Measurements from ENCODE around the gene SEC23IP. TPM values are rescaled to one million over a fixed set of nuclear protein-coding genes. Genes with fewer than 3 reads are reported as not detected.

Gene SEC23IP
- total and polyA plus RNA-seq, 2 donors (not counting 3 experiments of a cell fraction or from before 2014, with no cell fraction given) = 30.9 to 83.1 TPM

DNA sequence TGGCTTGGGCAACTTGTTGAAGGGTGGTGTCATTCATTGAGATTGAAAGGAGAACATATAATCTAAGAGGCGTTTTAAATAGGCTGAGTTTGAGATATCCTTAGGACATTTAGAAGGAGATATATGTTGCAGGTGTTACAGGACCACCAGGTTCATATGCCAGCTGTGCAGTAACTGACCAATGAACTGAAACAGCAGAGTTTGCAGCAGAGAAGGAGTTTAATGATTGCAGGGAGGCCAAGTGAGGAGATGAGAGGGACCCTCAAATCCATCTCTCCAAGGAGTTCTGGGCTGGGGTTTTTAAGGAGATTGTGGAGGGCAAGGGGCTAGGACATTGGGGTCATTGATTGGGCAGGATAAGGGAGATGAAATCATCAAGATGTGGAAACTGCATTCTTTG is 74.5 kb downstream of the SEC23IP start:
- FAIRE-seq (no peak), DNase-seq (ENCODE audit: low read depth, low spot score) (no peak)
- BruUV-seq (replicated peaks) = no TSS peak
- Histone ChIP-seq H3K4me3 (replicated peaks in 1 of 3; ENCODE audit: insufficient read depth in 1 of 3, low read depth in 1 of 3, low read length in 3 of 3) (no peak overlapping the region), H3K36me3 (ENCODE audit: control insufficient read depth in 2 of 2, extremely low read depth in 1 of 2, insufficient read depth in 2 of 2, low read length in 2 of 2) (no peaks in the 10 kb centered on the region), H3K79me2 (ENCODE audit: control insufficient read depth, insufficient read depth, low read length) (no peaks in the 10 kb centered on the region), H3K27me3 (ENCODE audit: control insufficient read depth in 2 of 2, insufficient read depth in 2 of 2, low read length in 2 of 2) (no peaks in the 10 kb centered on the region), H3K4me1 (ENCODE audit: control insufficient read depth, extremely low read depth, insufficient read depth, low read length) (no peaks in the 10 kb centered on the region), H3K4me2 (ENCODE audit: insufficient read depth, low read length) (no peak overlapping the region), H3K27ac (ENCODE audit: insufficient read depth, low read depth, low read length) (no peak overlapping the region), H3K9me3 (replicated peaks; ENCODE audit: control insufficient read depth, insufficient read depth, low read length) (no peaks in the 10 kb centered on the region), H3K9ac (replicated peaks; ENCODE audit: extremely low read depth, insufficient read depth, low read length) (no peak overlapping the region), H3K9me1 (replicated peaks; ENCODE audit: control insufficient read depth, extremely low read depth, insufficient read depth, low read length) (no peaks in the 10 kb centered on the region), H4K20me1 (replicated peaks; ENCODE audit: control insufficient read depth, extremely low read depth, insufficient read depth, low read length) (no peaks in the 10 kb centered on the region), H2AFZ (ENCODE audit: low read depth, low read length) (no peak overlapping the region)
- dilution Hi-C loops (cut with MboI; ENCODE audit: extremely low pct_ligation_motif_present, low sequenced_read_pairs) (no loop called here), intact Hi-C loops (cut with micrococcal nuclease) (no loop called here)
- TF ChIP-seq, protein P1, sequence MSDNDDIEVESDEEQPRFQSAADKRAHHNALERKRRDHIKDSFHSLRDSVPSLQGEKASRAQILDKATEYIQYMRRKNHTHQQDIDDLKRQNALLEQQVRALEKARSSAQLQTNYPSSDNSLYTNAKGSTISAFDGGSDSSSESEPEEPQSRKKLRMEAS (IDR thresholded peaks at IDR 0.05; ENCODE audit: insufficient read depth, insufficient read length) = no peak
- TF ChIP-seq POLR2AphosphoS5 (IDR thresholded peaks at IDR 0.05; ENCODE audit: insufficient read depth, low read depth, low read length) = no peak
- no peak for TF ChIP-seq JUN (IDR thresholded peaks at IDR 0.05; ENCODE audit: borderline replicate concordance, insufficient read depth, insufficient read length, low read depth)
- no peak for TF ChIP-seq MYC (IDR thresholded peaks at IDR 0.05; ENCODE audit: low read depth, low read length)
- no peak for TF ChIP-seq EZH2 (IDR thresholded peaks at IDR 0.05; ENCODE audit: borderline replicate concordance, low read depth, low read length, severe bottlenecking)
- no peak for TF ChIP-seq GATA2 (IDR thresholded peaks at IDR 0.05; ENCODE audit: insufficient read depth, insufficient read length, low read depth, low read length)
- TF ChIP-seq, protein P2, sequence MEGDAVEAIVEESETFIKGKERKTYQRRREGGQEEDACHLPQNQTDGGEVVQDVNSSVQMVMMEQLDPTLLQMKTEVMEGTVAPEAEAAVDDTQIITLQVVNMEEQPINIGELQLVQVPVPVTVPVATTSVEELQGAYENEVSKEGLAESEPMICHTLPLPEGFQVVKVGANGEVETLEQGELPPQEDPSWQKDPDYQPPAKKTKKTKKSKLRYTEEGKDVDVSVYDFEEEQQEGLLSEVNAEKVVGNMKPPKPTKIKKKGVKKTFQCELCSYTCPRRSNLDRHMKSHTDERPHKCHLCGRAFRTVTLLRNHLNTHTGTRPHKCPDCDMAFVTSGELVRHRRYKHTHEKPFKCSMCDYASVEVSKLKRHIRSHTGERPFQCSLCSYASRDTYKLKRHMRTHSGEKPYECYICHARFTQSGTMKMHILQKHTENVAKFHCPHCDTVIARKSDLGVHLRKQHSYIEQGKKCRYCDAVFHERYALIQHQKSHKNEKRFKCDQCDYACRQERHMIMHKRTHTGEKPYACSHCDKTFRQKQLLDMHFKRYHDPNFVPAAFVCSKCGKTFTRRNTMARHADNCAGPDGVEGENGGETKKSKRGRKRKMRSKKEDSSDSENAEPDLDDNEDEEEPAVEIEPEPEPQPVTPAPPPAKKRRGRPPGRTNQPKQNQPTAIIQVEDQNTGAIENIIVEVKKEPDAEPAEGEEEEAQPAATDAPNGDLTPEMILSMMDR (IDR thresholded peaks at IDR 0.05; ENCODE audit: extremely low read depth in 1 of 2, insufficient read depth in 1 of 2, low read depth in 1 of 2, low read length in 2 of 2) = no peak
- no peak for TF ChIP-seq POLR2A (IDR thresholded peaks at IDR 0.05; ENCODE audit: low read depth, low read length)
- ChIA-PET CTCF (no interaction called here), POLR2A (no interaction called here)

All from endothelial cell of umbilical vein (primary cell).